NCI-H2081 (cell line): ENCODE results near the gene DKK3.

Experiments
- DNase-seq, 2 experiments: peaks; one replicate each; lab custom pipeline; 2025; lab: John Stamatoyannopoulos, UW

Gene DKK3

GRCh38 chr11:12029738-12030363, 21.4 kb upstream of the DKK3 start:
- no peak for DNase-seq

- DNase-seq = no peak
These were observed 20.7 kb upstream of the DKK3 start for GRCh38 chr11:12029119-12029518.

- no peak for DNase-seq
These were observed 19.9 kb upstream of the DKK3 start for GRCh38 chr11:12028303-12028702.

- DNase-seq = no peak
These were observed 18.1 kb upstream of the DKK3 start for GRCh38 chr11:12026331-12027211.

GRCh38 chr11:12024254-12024926, 16.0 kb upstream of the DKK3 start:
- DNase-seq = no peak

GRCh38 chr11:12023015-12023414, 14.6 kb upstream of the DKK3 start:
- no peak for DNase-seq

GRCh38 chr11:12020546-12020945, 12.1 kb upstream of the DKK3 start:
- no peak for DNase-seq

- DNase-seq = no peak
These were observed 11.5 kb upstream of the DKK3 start for GRCh38 chr11:12019866-12020416.

GRCh38 chr11:12019337-12019736, 10.9 kb upstream of the DKK3 start:
- no peak for DNase-seq

- DNase-seq = no peak
These were observed 9.5 kb upstream of the DKK3 start for GRCh38 chr11:12017865-12018453.

- no peak for DNase-seq
These were observed 8.8 kb upstream of the DKK3 start for GRCh38 chr11:12017243-12017678.

- no peak for DNase-seq
These were observed 7.8 kb upstream of the DKK3 start for GRCh38 chr11:12016246-12016645.

GRCh38 chr11:12015486-12015885, 7.1 kb upstream of the DKK3 start:
- no peak for DNase-seq

- no peak for DNase-seq
These were observed 5.4 kb upstream of the DKK3 start for GRCh38 chr11:12013781-12014180.

- no peak for DNase-seq
These were observed 1.3 kb upstream of the DKK3 start for GRCh38 chr11:12009617-12010321.

GRCh38 chr11:12008790-12009616, 577 bp upstream of the DKK3 start:
- no peak for DNase-seq

GRCh38 chr11:12007230-12007593, 1.2 kb downstream of the DKK3 start:
- DNase-seq = no peak

GRCh38 chr11:12006552-12007229, 1.7 kb downstream of the DKK3 start:
- DNase-seq = no peak

GRCh38 chr11:12005476-12005875, 3.0 kb downstream of the DKK3 start:
- DNase-seq = no peak

GRCh38 chr11:12005061-12005460, 3.4 kb downstream of the DKK3 start:
- DNase-seq = no peak
